Measurements from ENCODE around the gene GRIP1.
"Not testable (repeated sequence)": the region's sequence is repeated elsewhere in the genome, so short reads cannot be mapped to it uniquely, and the experiment has no call there.

GRIP1 gene

GRCh38 chr12:66503746-66504145, 175.1 kb downstream of the GRIP1 start:
- no peak for DNase-seq

DNA sequence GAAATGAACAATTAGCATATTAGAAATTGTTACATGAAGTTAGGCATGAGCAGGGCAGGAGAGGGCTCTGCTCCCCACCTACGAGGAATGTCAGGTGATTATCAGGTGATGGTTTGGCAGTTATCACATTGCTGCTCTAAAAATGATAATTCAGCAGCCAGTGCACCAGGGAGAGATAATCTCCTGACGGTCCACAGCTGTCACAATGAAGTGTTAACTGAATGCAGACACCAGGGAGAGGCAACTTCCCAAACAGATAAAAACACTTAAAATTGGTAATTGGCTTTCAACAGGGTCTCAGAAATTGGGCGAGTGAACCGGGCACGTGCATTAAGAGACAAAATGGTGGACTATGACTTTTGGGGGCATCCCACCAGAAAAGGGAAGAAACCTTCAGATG, 176.0 kb downstream of the GRIP1 start:
- no peak for DNase-seq

DNA sequence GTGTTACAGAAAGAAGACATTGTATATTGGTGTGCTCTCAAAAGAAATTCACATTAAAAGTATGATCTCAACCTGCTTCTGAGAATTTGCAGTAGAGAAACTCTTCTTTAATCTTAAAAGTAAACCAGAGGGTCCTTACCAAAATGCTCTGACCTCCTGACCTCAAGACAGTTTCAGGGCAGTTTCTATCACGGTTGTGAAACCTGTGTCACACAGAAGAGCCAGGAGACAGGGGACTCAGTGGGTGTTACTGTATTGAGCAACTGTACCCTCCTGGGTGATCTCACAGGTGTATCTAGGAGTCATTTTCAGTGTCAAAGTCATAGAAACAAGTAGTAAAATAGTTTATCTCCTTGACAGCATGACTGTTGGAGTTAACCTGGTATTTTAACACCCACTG, 178.0 kb downstream of the GRIP1 start:
- DNase-seq = no peak

DNA sequence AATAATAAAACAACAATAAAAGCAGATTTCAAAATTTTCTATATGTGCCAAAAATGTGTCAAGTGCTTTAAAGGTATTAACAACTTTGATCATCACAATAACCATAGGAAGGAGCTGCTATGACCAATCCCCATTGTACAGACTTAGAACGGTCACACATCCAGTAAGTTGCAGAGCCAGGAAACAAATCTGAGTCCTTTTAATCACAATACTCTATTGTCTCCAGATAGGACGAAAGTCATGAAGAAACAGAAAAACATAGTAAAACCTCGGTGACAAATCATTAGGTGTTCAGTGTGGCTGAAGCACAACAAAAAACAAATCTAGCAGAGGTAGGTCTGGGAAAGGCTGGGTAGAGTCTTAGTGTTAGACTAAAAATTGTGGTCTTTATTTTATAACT, 178.8 kb downstream of the GRIP1 start:
- no peak for DNase-seq

DNA sequence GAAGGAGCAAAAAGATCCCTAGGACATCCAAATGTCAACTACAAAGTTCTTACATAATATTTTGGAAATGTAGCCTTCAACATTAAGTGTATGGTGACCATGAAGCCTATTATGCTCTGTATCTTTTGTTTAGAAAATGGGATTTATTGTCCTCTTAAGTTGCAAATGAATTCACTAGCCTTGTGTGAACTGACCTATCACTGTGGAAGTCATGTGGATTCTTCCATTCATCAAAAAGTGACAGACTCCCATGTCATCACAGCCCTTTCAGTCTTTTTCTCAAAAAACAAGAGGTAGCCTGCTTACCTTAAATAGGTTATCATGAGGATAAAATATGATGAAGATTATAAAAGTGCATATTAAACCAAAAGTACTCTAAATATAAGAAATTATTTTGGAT, 179.9 kb downstream of the GRIP1 start:
- no peak for DNase-seq

- not testable (repeated sequence) for DNase-seq
Measured at GRCh38 chr12:66498059-66498458, 180.8 kb downstream of the GRIP1 start.

DNA sequence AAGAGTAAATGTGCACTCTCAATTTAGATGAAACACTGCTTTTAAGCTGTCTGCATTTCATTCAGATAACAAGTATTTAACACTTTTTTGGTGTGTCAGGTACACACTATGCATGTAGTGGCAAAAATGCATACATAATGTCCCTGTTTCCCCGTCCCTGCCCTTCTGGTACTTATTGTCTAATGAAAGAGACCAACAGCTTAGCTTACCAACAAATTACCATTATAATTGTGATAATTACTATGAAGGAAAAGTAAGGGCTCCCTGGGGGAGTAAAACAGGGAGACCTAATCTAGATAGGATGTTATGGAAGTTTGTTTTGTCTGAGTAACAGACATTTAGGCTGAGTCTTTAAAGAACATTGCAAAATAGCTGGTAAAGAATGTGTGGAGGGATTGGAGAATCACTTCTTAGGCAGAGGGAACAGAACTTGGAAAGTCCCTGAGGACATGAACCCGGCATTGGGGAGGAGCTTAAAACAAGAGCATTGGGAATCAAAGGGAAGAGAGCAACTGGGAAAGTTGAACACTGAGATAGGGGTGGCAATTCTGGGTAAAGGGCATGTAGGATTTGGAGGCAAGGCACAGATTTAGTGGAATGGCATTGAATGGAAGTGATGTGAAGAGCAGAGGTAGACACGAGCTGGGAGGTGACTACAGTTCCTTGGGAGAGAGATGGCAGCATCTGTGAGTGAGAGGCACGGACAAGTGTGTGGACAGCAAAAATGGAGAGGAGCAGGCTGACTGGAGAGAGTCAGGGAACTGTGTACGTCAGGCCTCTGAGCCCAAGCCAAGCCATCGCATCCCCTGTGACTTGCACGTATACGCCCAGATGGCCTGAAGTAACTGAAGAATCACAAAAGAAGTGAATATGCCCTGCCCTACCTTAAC, 181.6 kb downstream of the GRIP1 start:
- no peak for DNase-seq

DNA sequence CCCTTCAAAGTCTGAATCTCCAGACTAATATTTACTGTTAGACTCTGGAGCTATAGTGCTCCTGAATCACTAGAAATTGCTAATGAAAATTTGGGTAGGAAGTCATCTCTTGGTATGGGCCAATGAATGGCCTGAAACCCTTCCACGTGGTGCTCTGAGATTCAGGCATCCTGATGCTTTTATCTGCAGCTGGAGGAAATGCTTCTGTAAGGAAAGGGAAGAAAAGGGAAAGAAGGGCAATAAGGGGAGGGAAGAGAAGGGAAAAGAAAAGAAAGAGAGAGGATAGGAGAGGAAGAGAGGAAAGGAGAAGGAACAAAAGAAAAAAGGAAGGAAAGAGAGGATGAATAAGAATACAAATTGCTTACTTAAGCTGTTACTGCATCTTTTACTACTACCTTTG, 182.3 kb downstream of the GRIP1 start:
- no peak for DNase-seq

GRCh38 chr12:66495709-66496108, 183.2 kb downstream of the GRIP1 start:
- no peak for DNase-seq

DNA sequence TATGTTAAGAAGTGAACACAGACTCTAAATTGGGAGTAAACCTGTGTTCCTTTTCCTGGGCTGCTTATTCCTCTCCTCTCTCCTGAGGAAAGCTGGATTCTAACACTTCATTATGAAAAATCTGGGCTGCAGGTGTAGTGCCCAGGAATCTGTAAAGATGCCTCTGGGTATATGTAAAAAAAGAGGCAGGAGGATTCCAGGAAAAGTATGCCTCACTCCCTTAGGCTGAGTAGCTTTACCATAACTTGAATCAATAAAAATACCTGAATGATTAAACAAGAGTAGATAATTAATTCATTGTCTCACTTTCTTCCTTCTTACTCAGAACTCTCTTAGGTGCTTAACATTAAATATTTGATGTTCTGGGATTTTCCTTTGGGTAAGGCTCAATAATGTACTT, 185.1 kb downstream of the GRIP1 start:
- DNase-seq = no peak

DNA sequence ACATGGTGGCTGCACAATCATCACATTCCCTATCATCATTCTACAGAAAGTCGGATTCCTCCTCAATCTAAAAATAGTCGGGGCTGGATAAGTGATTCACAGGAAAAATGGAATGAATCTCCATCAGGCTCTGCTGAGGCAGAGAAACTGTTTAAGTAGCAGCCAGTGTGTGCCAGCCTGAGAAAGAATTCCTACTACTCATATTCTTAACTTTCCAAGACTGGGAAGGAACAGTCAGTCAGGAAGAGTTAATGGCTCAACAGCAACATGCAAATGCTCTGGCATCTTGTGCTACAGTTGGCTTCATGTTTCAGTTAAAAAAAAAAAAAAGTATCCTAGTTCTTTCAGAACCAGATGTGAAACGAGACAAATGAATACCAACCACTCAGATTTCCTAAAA, 187.0 kb downstream of the GRIP1 start:
- no peak for DNase-seq

GRCh38 chr12:66482351-66483203, 196.3 kb downstream of the GRIP1 start:
- DNase-seq = no peak

DNA sequence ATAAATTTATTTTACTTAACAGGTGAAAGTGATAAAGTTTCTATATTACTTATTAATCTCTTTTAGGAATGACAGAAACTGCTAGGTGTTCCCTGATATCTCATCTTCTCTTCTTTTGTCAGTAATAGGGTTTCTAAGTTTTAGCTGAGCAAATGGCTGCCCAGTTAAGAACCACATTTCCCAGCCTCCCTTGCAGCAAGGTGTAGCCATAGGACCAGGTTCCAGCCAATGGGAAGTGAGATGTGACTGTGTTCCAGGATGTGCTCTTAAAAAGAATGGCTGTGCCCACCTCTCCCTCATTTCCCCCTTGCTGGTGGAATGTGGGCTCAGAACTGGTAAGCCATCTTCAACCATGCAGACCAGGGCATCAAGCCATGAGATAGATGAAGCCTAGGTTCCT, 210.9 kb downstream of the GRIP1 start:
- DNase-seq = no peak

- no peak for DNase-seq
Measured at GRCh38 chr12:66461331-66461730, 217.5 kb downstream of the GRIP1 start.

DNA sequence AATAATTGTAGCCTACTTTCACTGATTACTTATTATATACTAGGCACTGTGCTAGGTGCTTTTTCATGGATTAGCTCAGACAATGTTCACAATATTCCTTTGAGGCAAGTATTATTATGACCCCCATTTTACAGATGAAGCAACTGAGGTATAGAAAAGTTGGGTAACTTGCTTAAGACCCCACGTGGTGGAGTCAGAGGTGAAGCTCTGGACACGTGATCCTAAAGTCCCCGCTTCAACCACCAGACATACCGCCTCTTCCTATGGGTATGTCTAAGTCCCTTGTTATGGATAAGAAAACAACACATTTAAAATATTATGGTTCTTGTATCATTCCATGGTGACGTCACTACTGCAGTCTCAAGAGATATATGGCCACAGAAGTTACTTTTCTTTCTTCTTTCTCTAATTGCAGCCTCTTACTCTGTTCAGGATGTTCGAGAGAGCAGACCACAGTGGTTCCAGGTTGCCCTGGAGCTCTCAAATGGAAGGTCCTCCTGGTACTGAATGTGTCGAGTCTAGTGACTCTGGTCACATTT, 218.9 kb downstream of the GRIP1 start:
- no peak for DNase-seq

GRCh38 chr12:66456612-66457011, 222.3 kb downstream of the GRIP1 start:
- DNase-seq = no peak

- no peak for DNase-seq
Measured at GRCh38 chr12:66453844-66454243, 225.0 kb downstream of the GRIP1 start.

GRCh38 chr12:66453120-66453519, 225.8 kb downstream of the GRIP1 start:
- DNase-seq = no peak

DNA sequence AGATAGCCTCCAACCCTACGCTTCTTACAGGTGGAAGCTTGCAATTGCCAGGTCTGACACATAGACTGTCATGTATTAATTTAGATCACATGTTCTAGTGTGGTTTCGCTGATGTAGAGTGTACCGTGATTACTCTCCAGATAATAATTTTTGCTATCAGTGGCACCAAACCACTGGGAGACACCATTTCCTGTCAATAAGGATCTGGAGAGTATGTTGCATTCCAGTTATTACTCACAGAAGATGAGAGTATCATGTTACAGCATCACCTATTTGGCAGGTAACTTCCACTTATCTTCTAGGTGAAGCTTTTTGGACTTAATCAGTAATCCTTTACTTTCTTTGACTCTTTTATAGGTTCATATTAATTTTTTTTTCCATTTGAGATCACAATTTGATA, 229.3 kb downstream of the GRIP1 start:
- no peak for DNase-seq

- DNase-seq = no peak
Measured at GRCh38 chr12:66447643-66448042, 231.2 kb downstream of the GRIP1 start.

- no peak for DNase-seq
Measured at GRCh38 chr12:66446276-66446675, 232.6 kb downstream of the GRIP1 start.

DNA sequence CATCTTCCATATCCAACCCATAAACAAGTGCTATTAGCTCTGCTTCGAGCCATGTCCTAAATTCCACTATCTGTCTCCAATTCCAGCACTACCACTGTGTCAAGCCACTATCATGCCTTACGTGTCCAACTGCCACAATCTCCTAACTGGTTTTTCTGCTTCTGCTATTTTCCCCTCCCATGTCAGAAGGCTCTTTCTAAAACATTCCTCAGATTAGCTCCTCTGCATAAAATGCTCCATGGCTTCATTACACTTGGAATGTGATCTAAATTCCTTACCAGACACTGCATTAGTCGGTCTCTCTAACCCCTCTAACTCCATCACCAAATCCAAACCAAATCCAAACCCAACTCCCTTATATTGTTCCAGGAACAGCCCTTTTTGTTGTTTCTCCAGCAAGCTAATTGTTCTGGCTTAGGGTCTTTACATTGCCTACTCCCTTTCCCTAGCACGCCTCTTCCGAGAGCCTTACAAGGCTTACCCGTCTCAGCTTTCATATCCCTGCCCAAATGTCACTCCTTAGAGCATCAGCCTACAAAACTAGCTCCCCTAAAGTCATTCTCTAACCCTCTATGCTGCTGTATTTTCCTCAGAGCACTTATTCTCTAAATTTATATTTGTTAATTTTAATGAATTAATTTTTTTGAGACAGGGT, 236.8 kb downstream of the GRIP1 start:
- no peak for DNase-seq

- no peak for DNase-seq
Measured at GRCh38 chr12:66438601-66439000, 240.3 kb downstream of the GRIP1 start.
